Uterus (tissue), 4 donors: ENCODE results near the gene DBP. TPM values are rescaled to one million over a fixed set of nuclear protein-coding genes. Genes with fewer than 3 reads are reported as not detected.
"Not testable (repeated sequence)": the region's sequence is repeated elsewhere in the genome, so short reads cannot be mapped to it uniquely, and the experiment has no call there.

ENCODE experiments used
- DNase-seq, 2 donors: peaks; one replicate each; pipeline ENCODE4 v3.0.0-alpha.2; 2019 to 2020
- H3K27ac ChIP-seq, 2 donors: fragments of 200-600 bp; sonication (generic); 1 replicate in 1 of 2; 2 replicates in 1 of 2; pipeline ENCODE4 v1.5.1; 2016 to 2018
- H3K27me3 ChIP-seq, 2 donors: fragments of 200-600 bp; sonication (generic); one replicate each; pipeline ENCODE4 v1.5.1; 2018 to 2019; ENCODE audit warnings: control low read depth in 1 of 2
- H3K36me3 ChIP-seq, 2 donors: fragments of 200-600 bp; sonication (generic); one replicate each; pipeline ENCODE4 v1.5.1; 2019; ENCODE audit warnings: control low read depth in 1 of 2
- H3K4me1 ChIP-seq, 2 donors: fragments of 200-600 bp; sonication (generic); one replicate each; pipeline ENCODE4 v1.5.1; 2018 to 2019; ENCODE audit warnings: control low read depth in 1 of 2
- H3K4me3 ChIP-seq, 2 donors: fragments of 200-600 bp; sonication (generic); 1 replicate in 1 of 2; 2 replicates in 1 of 2; pipeline ENCODE4 v1.5.1; 2018 to 2019; ENCODE audit warnings: mild to moderate bottlenecking in 1 of 2
- H3K9me3 ChIP-seq, 2 donors: fragments of 200-600 bp; sonication (generic); one replicate each; pipeline ENCODE4 v1.5.1; 2019; ENCODE audit warnings: control low read depth in 1 of 2
- CTCF ChIP-seq, 4 experiments: fragments of 200-600 bp in 2 of 4; fragments of 450-650 bp in 2 of 4; sonication (generic) in 2 of 4; IDR thresholded peaks; one replicate each; pipeline ENCODE4 v1.5.1; 2016 to 2019; ENCODE audit warnings: antibody characterized with exemption in 4 of 4, mild to moderate bottlenecking in 2 of 4, moderate library complexity in 1 of 4
- POLR2A ChIP-seq, 2 donors: fragments of 450-650 bp; IDR thresholded peaks; one replicate each; pipeline ENCODE4 v1.6.1; 2016; ENCODE audit warnings: antibody characterized with exemption in 2 of 2, mild to moderate bottlenecking in 1 of 2, moderate library complexity in 1 of 2
- intact Hi-C: fragments of 100-400 bp; cut with DNase I; formaldehyde crosslinking; loops from one replicate; pipeline ENCODE4 v1.15.1; 2023; ENCODE audit warnings: low total_unique reads
- total RNA-seq, 4 donors: library from RNA; depleted of rRNA in 3 of 4; stranded (reverse); fragments of >200 nt in 3 of 4; gene quantifications; one replicate each; pipeline versions ENCODE4 v1.1.0 to v1.2.4, GENCODE V29; 2014 to 2023
- donor health status: DM: yes; HTN: yes; CAD: no.

DBP gene, protein sequence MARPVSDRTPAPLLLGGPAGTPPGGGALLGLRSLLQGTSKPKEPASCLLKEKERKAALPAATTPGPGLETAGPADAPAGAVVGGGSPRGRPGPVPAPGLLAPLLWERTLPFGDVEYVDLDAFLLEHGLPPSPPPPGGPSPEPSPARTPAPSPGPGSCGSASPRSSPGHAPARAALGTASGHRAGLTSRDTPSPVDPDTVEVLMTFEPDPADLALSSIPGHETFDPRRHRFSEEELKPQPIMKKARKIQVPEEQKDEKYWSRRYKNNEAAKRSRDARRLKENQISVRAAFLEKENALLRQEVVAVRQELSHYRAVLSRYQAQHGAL
- total RNA-seq, result 10 to 100 TPM in 2 of 4 donors, 1 to 10 TPM in 1, not detected in 1; 3.1 to 29.8 (median 11.3) TPM

DNA sequence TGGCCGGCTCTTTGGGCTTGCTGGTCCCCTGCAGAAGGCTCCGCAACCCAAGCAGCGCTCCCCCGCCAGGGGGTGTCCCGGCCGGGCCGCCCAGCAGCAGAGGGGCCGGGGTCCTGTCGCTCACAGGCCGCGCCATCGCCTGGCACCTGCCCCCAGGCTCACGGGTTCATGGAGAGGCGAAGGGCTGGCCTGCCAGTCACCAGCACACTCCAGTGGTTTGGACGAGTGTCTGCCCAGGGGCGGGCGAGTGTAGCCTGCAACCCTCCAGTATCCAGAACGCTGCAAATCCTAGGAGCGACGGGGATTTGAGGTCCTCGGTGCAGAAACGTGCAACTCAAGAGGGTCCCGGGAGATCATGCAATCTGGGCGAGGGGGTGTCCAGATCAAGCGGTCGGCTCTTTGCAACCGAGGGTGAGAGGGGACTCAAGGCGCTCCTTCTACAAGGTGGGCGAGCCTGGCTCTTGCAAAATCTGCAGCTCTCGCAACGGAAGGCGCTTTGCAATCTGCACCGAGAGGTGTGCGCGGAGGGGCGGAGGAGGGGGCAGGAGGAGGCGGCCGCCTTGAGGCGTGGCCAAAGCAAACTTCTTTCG is at the start of gene DBP:
Gene DBP, minus strand, starts transcription at position 521 of the 590 bp plus-strand sequence. Its CDS starts 385 bp downstream, at position 136.
- Histone ChIP-seq H3K27me3 (no peaks in the 10 kb centered on the region), H3K4me3 (peak within 1 kb of the TSS; percentile 49 to 54), H3K4me1 (peaks cover 5 to 18% of the 10 kb centered on the region in 2 donors), H3K9me3 (no peaks in the 10 kb centered on the region), H3K27ac (peak within 1 kb of the TSS; percentile 96 to 99), H3K36me3 (no peaks in the 10 kb centered on the region)
- TF ChIP-seq CTCF (IDR thresholded peaks at IDR 0.05), result peak in 1 of 4 experiments; percentile 15
- peak in 1 of 2 donors; percentile 42 for TF ChIP-seq POLR2A (IDR thresholded peaks at IDR 0.05)
- intact Hi-C loops, result no loop called here
- no peak for DNase-seq

DNA sequence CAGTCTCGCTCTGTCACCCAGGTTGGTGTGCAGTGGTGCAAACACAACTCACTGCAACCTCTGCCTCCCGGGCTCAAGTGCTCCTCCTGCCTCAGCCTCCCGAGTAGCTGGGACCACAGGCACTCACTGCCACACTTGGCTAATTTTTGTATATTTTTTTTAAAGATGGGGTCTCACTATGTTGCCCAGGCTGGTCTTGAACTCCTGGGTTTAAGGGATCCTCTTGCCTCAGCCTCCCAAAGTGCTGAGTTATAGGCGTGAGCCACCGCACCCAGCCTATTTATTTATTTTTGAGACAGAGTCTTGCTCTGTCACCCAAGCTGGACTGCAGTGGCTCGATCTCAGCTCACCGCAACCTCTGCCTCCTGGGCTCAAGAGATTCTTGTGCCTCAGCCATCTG is 49.5 kb upstream of the DBP start:
- H3K4me1 ChIP-seq, H3K27me3 ChIP-seq, DNase-seq, H3K27ac ChIP-seq, intact Hi-C loops, H3K4me3 ChIP-seq, H3K9me3 ChIP-seq, H3K36me3 ChIP-seq: not testable (repeated sequence)

GRCh38 chr19:48686088-48686487 is 48.9 kb upstream of the DBP start:
- no peak for DNase-seq
- Histone ChIP-seq H3K36me3 (no peaks in the 10 kb centered on the region), H3K9me3 (no peaks in the 10 kb centered on the region), H3K4me3 (no peak overlapping the region), H3K27me3 (no peaks in the 10 kb centered on the region), H3K4me1 (no peaks in the 10 kb centered on the region), H3K27ac (no peak overlapping the region)
- TF ChIP-seq POLR2A (IDR thresholded peaks at IDR 0.05), result no peak
- no peak for TF ChIP-seq CTCF (IDR thresholded peaks at IDR 0.05)
- intact Hi-C loops, result no loop called here

- H3K27ac ChIP-seq, result no peak overlapping the region
- no peaks in the 10 kb centered on the region for H3K4me1 ChIP-seq
- no peak overlapping the region for H3K4me3 ChIP-seq
- TF ChIP-seq CTCF (IDR thresholded peaks at IDR 0.05), result no peak
- no peak for TF ChIP-seq POLR2A (IDR thresholded peaks at IDR 0.05)
- intact Hi-C loops, result no loop called here
- no peaks in the 10 kb centered on the region for H3K27me3 ChIP-seq
- DNase-seq, result no peak
- H3K9me3 ChIP-seq, result no peaks in the 10 kb centered on the region
- no peaks in the 10 kb centered on the region for H3K36me3 ChIP-seq
Observed at GRCh38 chr19:48685583-48685982, 48.4 kb upstream of the DBP start.

- no peak for TF ChIP-seq POLR2A (IDR thresholded peaks at IDR 0.05)
- TF ChIP-seq CTCF (IDR thresholded peaks at IDR 0.05), result no peak
- H3K27ac ChIP-seq, result no peak overlapping the region
- intact Hi-C loops, result no loop called here
- no peaks in the 10 kb centered on the region for H3K36me3 ChIP-seq
- no peaks in the 10 kb centered on the region for H3K27me3 ChIP-seq
- no peaks in the 10 kb centered on the region for H3K4me1 ChIP-seq
- no peaks in the 10 kb centered on the region for H3K9me3 ChIP-seq
- no peak overlapping the region for H3K4me3 ChIP-seq
- peak; percentile 46 to 57 for DNase-seq
Observed at GRCh38 chr19:48683349-48683748, 46.2 kb upstream of the DBP start.
